ENCODE measurements around the gene SETBP1. TPM values are rescaled to one million over a fixed set of nuclear protein-coding genes. Genes with fewer than 3 reads are reported as not detected.

SETBP1 gene
- total and polyA plus RNA-seq, 2 of the 4 experiments (the other 2 are of a cell fraction): 0.19 to 0.36 TPM

GRCh38 chr18:44960580-44960979 lies 279.9 kb downstream of the SETBP1 start:
- no peak overlapping the region for H3K14ac ChIP-seq (replicated peaks; ENCODE audit: low read depth, low read length)
- H4K8ac ChIP-seq (ENCODE audit: low read depth in 2 of 2, low read length in 2 of 2): no peak overlapping the region
- no peaks in the 10 kb centered on the region for H3K9me3 ChIP-seq (ENCODE audit: control insufficient read depth, insufficient read depth, low read length)
- H2AFZ ChIP-seq (replicated peaks; ENCODE audit: low read length, poor library complexity): no peak overlapping the region
- H4K20me1 ChIP-seq (ENCODE audit: insufficient read depth, low read length): no peaks in the 10 kb centered on the region
- H3K4ac ChIP-seq (ENCODE audit: low read depth, low read length): no peak overlapping the region
- no peaks in the 10 kb centered on the region for H3K79me1 ChIP-seq (ENCODE audit: low read depth in 1 of 2, low read length in 2 of 2)
- H4K5ac ChIP-seq (ENCODE audit: low read depth, low read length): no peak overlapping the region
- DNase-seq (no peak), ATAC-seq (ENCODE audit: low read depth) (no peak)
- H3K4me1 ChIP-seq (ENCODE audit: control insufficient read depth, insufficient read depth, low read length): no peaks in the 10 kb centered on the region
- TF ChIP-seq POLR2A (IDR thresholded peaks at IDR 0.05; ENCODE audit: low read depth, low read length) (no peak), MAFK (IDR thresholded peaks at IDR 0.05; ENCODE audit: low read depth, low read length) (no peak), FOS (IDR thresholded peaks at IDR 0.05; ENCODE audit: low read depth, low read length) (no peak), CEBPB (IDR thresholded peaks at IDR 0.05; ENCODE audit: low read depth, low read length) (no peak), CTCF (conservative IDR thresholded peaks at IDR 0.05; ENCODE audit: low read depth, low read length) (no peak), MXI1 (IDR thresholded peaks at IDR 0.05; ENCODE audit: borderline replicate concordance, low read depth, low read length) (no peak), RCOR1 (IDR thresholded peaks at IDR 0.05; ENCODE audit: insufficient replicate concordance, low read length) (no peak), RAD21 (IDR thresholded peaks at IDR 0.05; ENCODE audit: low read length) (no peak), BHLHE40 (IDR thresholded peaks at IDR 0.05; ENCODE audit: low read depth, low read length) (no peak), RFX5 (IDR thresholded peaks at IDR 0.05; ENCODE audit: low read depth, low read length) (no peak), ELK1 (IDR thresholded peaks at IDR 0.05; ENCODE audit: borderline replicate concordance, low read depth, low read length) (no peak), CHD1 (IDR thresholded peaks at IDR 0.05; ENCODE audit: low read depth, low read length) (no peak), SMC3 (IDR thresholded peaks at IDR 0.05; ENCODE audit: low read depth, low read length) (no peak), MAZ (IDR thresholded peaks at IDR 0.05; ENCODE audit: borderline replicate concordance, low read depth, low read length) (no peak), NFE2L2 (IDR thresholded peaks at IDR 0.05; ENCODE audit: low read depth, low read length) (no peak)
- TF ChIP-seq, protein P1, sequence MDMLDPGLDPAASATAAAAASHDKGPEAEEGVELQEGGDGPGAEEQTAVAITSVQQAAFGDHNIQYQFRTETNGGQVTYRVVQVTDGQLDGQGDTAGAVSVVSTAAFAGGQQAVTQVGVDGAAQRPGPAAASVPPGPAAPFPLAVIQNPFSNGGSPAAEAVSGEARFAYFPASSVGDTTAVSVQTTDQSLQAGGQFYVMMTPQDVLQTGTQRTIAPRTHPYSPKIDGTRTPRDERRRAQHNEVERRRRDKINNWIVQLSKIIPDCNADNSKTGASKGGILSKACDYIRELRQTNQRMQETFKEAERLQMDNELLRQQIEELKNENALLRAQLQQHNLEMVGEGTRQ (IDR thresholded peaks at IDR 0.05; ENCODE audit: low read depth, low read length): no peak
- no peak overlapping the region for H2AK5ac ChIP-seq (ENCODE audit: low read depth, low read length)
- dilution Hi-C loops (cut with HindIII; ENCODE audit: low sequenced_read_pairs, unreplicated experiment): no loop called here
- no peaks in the 10 kb centered on the region for H3K36me3 ChIP-seq (ENCODE audit: control insufficient read depth, insufficient read depth, low read length)
- no peak overlapping the region for H3K4me2 ChIP-seq (ENCODE audit: low read depth, low read length)
- intact Hi-C loops (cut with micrococcal nuclease): no loop called here
- in situ Hi-C loops (cut with MboI; ENCODE audit: low sequenced_read_pairs): no loop called here
- ChIA-PET CTCF (no interaction called here), POLR2A (ENCODE audit: unreplicated experiment) (no interaction called here)
- H2AK9ac ChIP-seq (replicated peaks; ENCODE audit: low read depth, low read length, poor library complexity): no peak overlapping the region
- no peak overlapping the region for H3K56ac ChIP-seq (ENCODE audit: extremely low read depth, insufficient read depth, low read length)
- no peaks in the 10 kb centered on the region for H3K27me3 ChIP-seq (ENCODE audit: control insufficient read depth, insufficient read depth, low read length)
- H3K9ac ChIP-seq (ENCODE audit: low read depth, low read length): no peak overlapping the region
- no peak overlapping the region for H2BK20ac ChIP-seq (ENCODE audit: low read depth, low read length)
- H4K91ac ChIP-seq (ENCODE audit: insufficient read depth, low read depth, low read length): no peak overlapping the region
- no peak overlapping the region for H2BK15ac ChIP-seq (ENCODE audit: low read depth, low read length)
- H2BK5ac ChIP-seq (ENCODE audit: low read depth, low read length, poor library complexity, severe bottlenecking): no peak overlapping the region
- no peak overlapping the region for H2BK120ac ChIP-seq (ENCODE audit: low read depth, low read length)
- WGBS, 2 experiments (ENCODE audit: extremely low coverage in 2 of 2, insufficient read length in 1 of 2): no CpG with 5 or more reads among the region's 2 CpGs
- no peak overlapping the region for H3K23ac ChIP-seq (ENCODE audit: low read depth, low read length)
- no peak overlapping the region for H3K18ac ChIP-seq (ENCODE audit: low read depth, low read length)
- no peak overlapping the region for H3K27ac ChIP-seq (ENCODE audit: insufficient read depth, low read length)
- no peaks in the 10 kb centered on the region for H3K9me1 ChIP-seq (ENCODE audit: insufficient read depth, low read length)
- no TSS peak for BruUV-seq (replicated peaks)
- no peak overlapping the region for H3K4me3 ChIP-seq (ENCODE audit: insufficient read depth, low read depth, low read length)

All from IMR-90 (cell line).